ENCODE data around the gene PTEN. TPM values are rescaled to one million over a fixed set of nuclear protein-coding genes. Genes with fewer than 3 reads are reported as not detected.

Gene PTEN
- total and polyA plus RNA-seq, 9 of the 15 experiments (the other 6 are each of a cell fraction or from before 2014, with no cell fraction given): 8.4 to 56.9 (median 22.2) TPM

DNA sequence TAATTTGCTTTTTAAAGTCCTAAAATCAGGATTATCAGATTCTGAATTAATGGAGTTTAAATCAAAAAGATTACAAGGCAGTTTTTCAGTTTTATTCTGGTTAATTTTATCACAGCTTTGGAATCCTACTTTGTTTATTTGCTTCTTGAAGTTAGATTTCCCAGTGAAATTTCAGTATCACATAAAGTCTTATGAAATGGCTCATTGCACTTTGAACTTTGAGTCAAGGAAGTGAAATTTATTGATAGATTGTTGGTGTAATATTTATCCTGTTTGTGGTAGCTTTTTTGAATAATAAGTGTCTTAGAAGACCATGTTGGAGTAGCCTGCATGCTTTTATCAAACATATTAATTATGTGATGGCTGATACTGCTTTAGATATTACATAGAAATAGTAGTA lies 92.6 kb downstream of the PTEN start (continued):
- TF ChIP-seq MEF2A (IDR thresholded peaks at IDR 0.05; ENCODE audit: control insufficient read depth, low read depth, low read length) (no peak), ZNF77 (CRISPR knock-in tag; IDR thresholded peaks at IDR 0.05) (no peak)
- TF ChIP-seq, protein P1, sequence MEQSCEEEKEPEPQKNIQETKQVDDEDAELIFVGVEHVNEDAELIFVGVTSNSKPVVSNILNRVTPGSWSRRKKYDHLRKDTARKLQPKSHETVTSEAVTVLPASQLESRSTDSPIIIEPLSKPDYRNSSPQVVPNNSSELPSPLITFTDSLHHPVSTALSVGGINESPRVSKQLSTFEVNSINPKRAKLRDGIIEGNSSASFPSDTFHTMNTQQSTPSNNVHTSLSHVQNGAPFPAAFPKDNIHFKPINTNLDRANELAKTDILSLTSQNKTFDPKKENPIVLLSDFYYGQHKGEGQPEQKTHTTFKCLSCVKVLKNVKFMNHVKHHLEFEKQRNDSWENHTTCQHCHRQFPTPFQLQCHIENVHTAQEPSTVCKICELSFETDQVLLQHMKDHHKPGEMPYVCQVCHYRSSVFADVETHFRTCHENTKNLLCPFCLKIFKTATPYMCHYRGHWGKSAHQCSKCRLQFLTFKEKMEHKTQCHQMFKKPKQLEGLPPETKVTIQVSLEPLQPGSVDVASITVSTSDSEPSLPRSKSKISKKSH (CRISPR knock-in tag; IDR thresholded peaks at IDR 0.05): no peak

DNA sequence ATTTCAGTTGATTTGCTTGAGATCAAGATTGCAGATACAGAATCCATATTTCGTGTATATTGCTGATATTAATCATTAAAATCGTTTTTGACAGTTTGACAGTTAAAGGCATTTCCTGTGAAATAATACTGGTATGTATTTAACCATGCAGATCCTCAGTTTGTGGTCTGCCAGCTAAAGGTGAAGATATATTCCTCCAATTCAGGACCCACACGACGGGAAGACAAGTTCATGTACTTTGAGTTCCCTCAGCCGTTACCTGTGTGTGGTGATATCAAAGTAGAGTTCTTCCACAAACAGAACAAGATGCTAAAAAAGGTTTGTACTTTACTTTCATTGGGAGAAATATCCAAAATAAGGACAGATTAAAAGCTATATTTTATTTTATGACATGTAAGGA lies 94.3 kb downstream of the PTEN start:
- Histone ChIP-seq H2AFZ (ENCODE audit: low read depth, low read length) (no peak overlapping the region), H3K27ac (ENCODE audit: extremely low read depth, low read depth, low read length) (no peak overlapping the region), H3K4me2 (ENCODE audit: insufficient read depth, low read length) (no peak overlapping the region), H3K4me3 (no peak overlapping the region), H3K9me3 (replicated peaks; ENCODE audit: control insufficient read depth, insufficient read depth, low read depth, low read length) (no peaks in the 10 kb centered on the region), H3K27me3 (ENCODE audit: control insufficient read depth in 2 of 2, insufficient read depth in 2 of 2, low read length in 2 of 2) (no peaks in the 10 kb centered on the region), H3K36me3 (ENCODE audit: control insufficient read depth, insufficient read depth, low read length) (peaks cover 25% of the 10 kb centered on the region; the same call in 2 of the 3 replicates), H3K9me1 (ENCODE audit: control insufficient read depth, insufficient read depth, low read length) (no peaks in the 10 kb centered on the region), H3K4me1 (replicated peaks in 1 of 2; ENCODE audit: control insufficient read depth in 2 of 2, insufficient read depth in 2 of 2, low read length in 2 of 2) (no peaks in the 10 kb centered on the region), H3K9ac (ENCODE audit: insufficient read depth in 1 of 2, low read depth in 2 of 2, low read length in 2 of 2) (no peak overlapping the region), H3K79me2 (ENCODE audit: control insufficient read depth, insufficient read depth, low read length) (no peaks in the 10 kb centered on the region), H4K20me1 (replicated peaks; ENCODE audit: control insufficient read depth, insufficient read depth, low read length) (no peaks in the 10 kb centered on the region)
- DNase-seq (ENCODE audit: extremely low read depth in 1 of 4, low spot score in 3 of 4) (no peak), FAIRE-seq (peak; percentile 29), ATAC-seq (no peak)
- ChIA-PET CTCF (ENCODE audit: low intra/inter-chr PET ratio) (no interaction called here), POLR2A (interaction anchor here (0.6 kb wide), 1 partner anchor 39 kb away, joined by 4 read pairs; no protein-coding TSS in a partner anchor)
- WGBS (ENCODE audit: insufficient coverage, low coverage, missing lambda C conversion rate): 74% methylated on average over 5 of the region's 5 CpGs
- intact Hi-C loops (cut with micrococcal nuclease): no loop called here
- in situ Hi-C loops (cut with MboI): no loop called here
- BruUV-seq (replicated peaks): no TSS peak
- TF ChIP-seq, protein P2, sequence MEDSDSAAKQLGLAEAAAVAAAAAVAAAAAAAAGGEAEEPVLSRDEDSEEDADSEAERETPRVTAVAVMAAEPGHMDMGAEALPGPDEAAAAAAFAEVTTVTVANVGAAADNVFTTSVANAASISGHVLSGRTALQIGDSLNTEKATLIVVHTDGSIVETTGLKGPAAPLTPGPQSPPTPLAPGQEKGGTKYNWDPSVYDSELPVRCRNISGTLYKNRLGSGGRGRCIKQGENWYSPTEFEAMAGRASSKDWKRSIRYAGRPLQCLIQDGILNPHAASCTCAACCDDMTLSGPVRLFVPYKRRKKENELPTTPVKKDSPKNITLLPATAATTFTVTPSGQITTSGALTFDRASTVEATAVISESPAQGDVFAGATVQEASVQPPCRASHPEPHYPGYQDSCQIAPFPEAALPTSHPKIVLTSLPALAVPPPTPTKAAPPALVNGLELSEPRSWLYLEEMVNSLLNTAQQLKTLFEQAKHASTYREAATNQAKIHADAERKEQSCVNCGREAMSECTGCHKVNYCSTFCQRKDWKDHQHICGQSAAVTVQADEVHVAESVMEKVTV (CRISPR knock-in tag; IDR thresholded peaks at IDR 0.05): no peak
- TF ChIP-seq ZNF224 (CRISPR knock-in tag; IDR thresholded peaks at IDR 0.05): no peak
- TF ChIP-seq SPI1 (IDR thresholded peaks at IDR 0.05; ENCODE audit: borderline replicate concordance, low read depth, low read length): no peak
- TF ChIP-seq PTTG1 (tag; IDR thresholded peaks at IDR 0.05; ENCODE audit: low read depth): no peak
- TF ChIP-seq PRPF4 (IDR thresholded peaks at IDR 0.05; ENCODE audit: insufficient read depth, low read depth, low read length, poor library complexity, severe bottlenecking): no peak
- TF ChIP-seq MYC (IDR thresholded peaks at IDR 0.05; ENCODE audit: low read depth, low read length): no peak
- TF ChIP-seq MYC (CRISPR knock-in tag; IDR thresholded peaks at IDR 0.05; ENCODE audit: borderline replicate concordance, low read depth): no peak
- TF ChIP-seq, protein P3, sequence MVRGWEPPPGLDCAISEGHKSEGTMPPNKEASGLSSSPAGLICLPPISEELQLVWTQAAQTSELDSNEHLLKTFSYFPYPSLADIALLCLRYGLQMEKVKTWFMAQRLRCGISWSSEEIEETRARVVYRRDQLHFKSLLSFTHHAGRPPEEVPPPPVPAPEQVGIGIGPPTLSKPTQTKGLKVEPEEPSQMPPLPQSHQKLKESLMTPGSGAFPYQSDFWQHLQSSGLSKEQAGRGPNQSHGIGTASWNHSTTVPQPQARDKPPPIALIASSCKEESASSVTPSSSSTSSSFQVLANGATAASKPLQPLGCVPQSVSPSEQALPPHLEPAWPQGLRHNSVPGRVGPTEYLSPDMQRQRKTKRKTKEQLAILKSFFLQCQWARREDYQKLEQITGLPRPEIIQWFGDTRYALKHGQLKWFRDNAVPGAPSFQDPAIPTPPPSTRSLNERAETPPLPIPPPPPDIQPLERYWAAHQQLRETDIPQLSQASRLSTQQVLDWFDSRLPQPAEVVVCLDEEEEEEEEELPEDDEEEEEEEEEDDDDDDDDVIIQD (CRISPR knock-in tag; IDR thresholded peaks at IDR 0.05): no peak
- TF ChIP-seq ZNF436 (CRISPR knock-in tag; IDR thresholded peaks at IDR 0.05): no peak
- TF ChIP-seq RNF2 (IDR thresholded peaks at IDR 0.05): no peak
- TF ChIP-seq, protein P4, sequence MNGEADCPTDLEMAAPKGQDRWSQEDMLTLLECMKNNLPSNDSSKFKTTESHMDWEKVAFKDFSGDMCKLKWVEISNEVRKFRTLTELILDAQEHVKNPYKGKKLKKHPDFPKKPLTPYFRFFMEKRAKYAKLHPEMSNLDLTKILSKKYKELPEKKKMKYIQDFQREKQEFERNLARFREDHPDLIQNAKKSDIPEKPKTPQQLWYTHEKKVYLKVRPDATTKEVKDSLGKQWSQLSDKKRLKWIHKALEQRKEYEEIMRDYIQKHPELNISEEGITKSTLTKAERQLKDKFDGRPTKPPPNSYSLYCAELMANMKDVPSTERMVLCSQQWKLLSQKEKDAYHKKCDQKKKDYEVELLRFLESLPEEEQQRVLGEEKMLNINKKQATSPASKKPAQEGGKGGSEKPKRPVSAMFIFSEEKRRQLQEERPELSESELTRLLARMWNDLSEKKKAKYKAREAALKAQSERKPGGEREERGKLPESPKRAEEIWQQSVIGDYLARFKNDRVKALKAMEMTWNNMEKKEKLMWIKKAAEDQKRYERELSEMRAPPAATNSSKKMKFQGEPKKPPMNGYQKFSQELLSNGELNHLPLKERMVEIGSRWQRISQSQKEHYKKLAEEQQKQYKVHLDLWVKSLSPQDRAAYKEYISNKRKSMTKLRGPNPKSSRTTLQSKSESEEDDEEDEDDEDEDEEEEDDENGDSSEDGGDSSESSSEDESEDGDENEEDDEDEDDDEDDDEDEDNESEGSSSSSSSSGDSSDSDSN (IDR thresholded peaks at IDR 0.05; ENCODE audit: borderline replicate concordance in 1 of 2, low read depth in 2 of 2, low read length in 2 of 2): no peak

Data from K562 (cell line).